ENCODE data around the gene FAIM2.
"Not testable (repeated sequence)": the region's sequence is repeated elsewhere in the genome, so short reads cannot be mapped to it uniquely, and the experiment has no call there.

Gene FAIM2

GRCh38 chr12:49892732-49893317, 10.9 kb downstream of the FAIM2 start:
- no peak for DNase-seq

GRCh38 chr12:49892084-49892731, 11.5 kb downstream of the FAIM2 start:
- DNase-seq = no peak

- DNase-seq = no peak
Measured at GRCh38 chr12:49891476-49891875, 12.2 kb downstream of the FAIM2 start.

GRCh38 chr12:49891012-49891411, 12.7 kb downstream of the FAIM2 start:
- no peak for DNase-seq

GRCh38 chr12:49890096-49890461, 13.6 kb downstream of the FAIM2 start:
- no peak for DNase-seq

- no peak for DNase-seq
Measured at GRCh38 chr12:49889361-49890095, 14.2 kb downstream of the FAIM2 start.

- no peak for DNase-seq
Measured at GRCh38 chr12:49888461-49889151, 15.1 kb downstream of the FAIM2 start.

- no peak for DNase-seq
Measured at GRCh38 chr12:49887536-49888401, 15.9 kb downstream of the FAIM2 start.

GRCh38 chr12:49887091-49887490, 16.6 kb downstream of the FAIM2 start:
- DNase-seq = no peak

GRCh38 chr12:49885663-49886461, 17.8 kb downstream of the FAIM2 start:
- no peak for DNase-seq

- no peak for DNase-seq
Measured at GRCh38 chr12:49885118-49885517, 18.6 kb downstream of the FAIM2 start.

- DNase-seq = no peak
Measured at GRCh38 chr12:49882851-49883464, 20.7 kb downstream of the FAIM2 start.

- no peak for DNase-seq
Measured at GRCh38 chr12:49882248-49882850, 21.4 kb downstream of the FAIM2 start.

GRCh38 chr12:49881415-49882247, 22.1 kb downstream of the FAIM2 start:
- DNase-seq = no peak

- DNase-seq = no peak
Measured at GRCh38 chr12:49880756-49881414, 22.8 kb downstream of the FAIM2 start.

GRCh38 chr12:49879065-49879464, 24.6 kb downstream of the FAIM2 start:
- DNase-seq = not testable (repeated sequence)

GRCh38 chr12:49878021-49878420, 25.7 kb downstream of the FAIM2 start:
- DNase-seq = no peak

GRCh38 chr12:49877066-49877465, 26.6 kb downstream of the FAIM2 start:
- DNase-seq = no peak

- DNase-seq = no peak
Measured at GRCh38 chr12:49876070-49876469, 27.6 kb downstream of the FAIM2 start.

Data from NCI-H1694 treated with DMSO at 0.1 percent for 48 hours (cell line).